ENCODE measurements around the gene CACNA2D1.
"Not testable (repeated sequence)": the region's sequence is repeated elsewhere in the genome, so short reads cannot be mapped to it uniquely, and the experiment has no call there.

CACNA2D1 gene

GRCh38 chr7:82393076-82393839 is 50.3 kb downstream of the CACNA2D1 start:
- no peak for DNase-seq (ENCODE audit: low spot score)

DNA sequence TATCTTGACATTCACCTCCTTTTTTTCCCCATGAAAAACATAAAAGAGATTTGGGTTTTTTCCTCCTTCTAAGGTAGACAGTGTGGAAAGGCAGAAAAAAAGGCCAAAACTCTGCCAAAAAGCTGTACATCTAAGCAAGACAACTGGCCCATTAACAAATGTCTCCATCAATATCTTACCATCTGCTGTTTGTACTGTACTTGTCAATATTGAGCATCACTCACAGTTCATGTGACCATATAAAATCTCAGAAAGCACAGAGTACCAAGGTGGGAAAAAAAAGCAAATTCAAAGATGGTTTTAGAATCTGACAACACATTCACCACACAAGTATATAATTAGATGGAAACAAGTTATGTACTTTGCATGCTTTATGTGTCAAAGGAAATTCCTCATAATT is 52.6 kb downstream of the CACNA2D1 start:
- DNase-seq (ENCODE audit: low spot score), result no peak

DNA sequence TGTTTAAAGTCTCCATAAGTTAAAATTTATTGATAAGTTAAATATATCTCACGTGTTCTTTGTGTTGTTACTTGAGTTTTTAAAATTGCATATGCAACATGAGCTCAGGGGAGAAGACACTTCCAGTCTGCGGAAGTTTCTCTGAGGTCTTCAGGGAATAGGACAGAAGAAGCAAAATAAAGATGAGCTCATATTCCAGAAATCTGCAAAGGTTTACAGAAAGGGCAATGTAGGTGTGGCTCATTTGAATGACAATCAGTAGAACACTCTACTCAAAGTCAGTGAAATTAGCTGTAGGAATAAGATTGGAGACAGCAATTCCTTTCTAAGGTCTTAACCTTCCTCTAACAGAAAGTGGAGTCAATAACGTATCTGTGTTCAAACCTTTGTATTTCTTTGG is 53.7 kb downstream of the CACNA2D1 start:
- no peak for DNase-seq (ENCODE audit: low spot score)

GRCh38 chr7:82388138-82388537 is 55.4 kb downstream of the CACNA2D1 start:
- no peak for DNase-seq (ENCODE audit: low spot score)

- DNase-seq (ENCODE audit: low spot score), result not testable (repeated sequence)
Measured at GRCh38 chr7:82386571-82386970, 57.0 kb downstream of the CACNA2D1 start.

DNA sequence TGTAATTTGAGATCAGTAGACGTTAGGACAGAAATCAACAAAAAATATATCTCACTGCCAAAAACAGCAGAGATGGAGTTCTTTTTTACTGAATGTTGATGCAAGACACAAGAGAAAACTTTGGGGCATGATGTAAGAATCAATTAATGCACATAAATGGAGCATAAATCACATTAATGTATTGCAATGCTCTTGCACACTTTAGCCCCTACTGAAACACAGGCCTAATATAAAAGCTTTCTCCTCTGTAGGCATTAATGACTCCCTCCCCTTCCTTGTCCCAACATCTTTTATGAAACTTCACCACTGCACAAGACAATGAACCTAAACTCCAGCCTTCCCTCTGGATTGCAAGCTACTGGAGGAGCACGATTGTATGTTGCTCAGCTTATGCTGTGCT is 58.8 kb downstream of the CACNA2D1 start:
- no peak for DNase-seq (ENCODE audit: low spot score)

DNA sequence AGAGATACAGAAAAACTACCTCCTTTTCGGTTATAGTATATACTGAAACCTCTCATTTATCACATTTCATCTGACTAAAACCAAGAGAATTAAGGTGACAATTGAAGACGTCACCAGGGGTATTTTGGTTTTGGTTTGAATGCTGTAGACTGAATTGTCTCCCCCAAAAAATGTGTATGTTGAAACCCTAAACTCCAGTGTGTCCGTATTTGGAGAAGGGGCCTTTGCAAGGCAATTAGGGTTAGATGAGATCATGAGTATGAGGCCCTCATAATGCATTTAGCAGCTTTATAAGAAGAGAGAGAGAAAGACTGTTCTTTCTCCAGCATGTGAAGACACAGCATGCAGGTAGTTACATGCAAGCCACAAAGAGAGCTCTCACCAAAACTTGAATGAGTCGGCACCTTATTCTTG is 59.5 kb downstream of the CACNA2D1 start:
- no peak for DNase-seq (ENCODE audit: low spot score)

DNA sequence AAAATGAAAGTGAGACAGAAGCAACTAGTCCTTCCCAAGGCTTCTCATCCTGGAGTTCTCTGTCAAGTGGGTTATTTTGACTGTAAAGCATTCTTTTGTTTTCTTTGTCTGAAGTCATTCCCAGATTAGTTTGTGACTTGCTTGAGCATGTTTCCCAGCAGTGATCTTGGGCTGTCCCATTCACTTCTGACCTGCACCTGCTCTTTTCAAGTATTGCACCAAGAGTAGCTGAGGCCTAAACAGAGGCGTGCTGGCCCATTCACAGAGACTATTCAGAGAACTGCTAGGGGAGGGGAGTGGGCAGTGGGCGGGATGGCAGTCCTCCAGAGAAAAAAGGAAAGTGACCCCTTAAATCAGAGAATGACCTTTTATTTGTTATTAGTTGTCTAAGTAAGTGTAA is 61.3 kb downstream of the CACNA2D1 start:
- DNase-seq (ENCODE audit: low spot score), result no peak

DNA sequence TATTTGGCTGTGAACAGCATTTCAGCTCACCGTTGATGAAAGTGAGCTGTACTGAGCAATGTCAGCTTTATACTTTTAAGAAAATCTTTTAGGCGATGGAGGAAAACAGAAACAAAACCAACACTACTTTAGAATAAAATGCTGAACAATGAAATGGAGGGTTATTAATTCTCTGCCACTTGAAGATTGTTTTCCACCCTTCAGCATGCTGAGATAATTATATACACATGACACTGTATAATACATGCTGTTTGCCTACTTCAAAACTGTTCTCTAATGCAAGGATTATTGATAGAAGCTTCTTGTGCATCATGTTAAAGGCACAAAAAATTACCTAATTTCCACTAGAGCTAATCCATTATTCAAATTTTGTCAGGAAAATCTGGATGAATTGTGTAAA is 66.8 kb downstream of the CACNA2D1 start:
- DNase-seq (ENCODE audit: low spot score), result no peak

GRCh38 chr7:82375713-82376112 is 67.9 kb downstream of the CACNA2D1 start:
- DNase-seq (ENCODE audit: low spot score), result no peak

DNA sequence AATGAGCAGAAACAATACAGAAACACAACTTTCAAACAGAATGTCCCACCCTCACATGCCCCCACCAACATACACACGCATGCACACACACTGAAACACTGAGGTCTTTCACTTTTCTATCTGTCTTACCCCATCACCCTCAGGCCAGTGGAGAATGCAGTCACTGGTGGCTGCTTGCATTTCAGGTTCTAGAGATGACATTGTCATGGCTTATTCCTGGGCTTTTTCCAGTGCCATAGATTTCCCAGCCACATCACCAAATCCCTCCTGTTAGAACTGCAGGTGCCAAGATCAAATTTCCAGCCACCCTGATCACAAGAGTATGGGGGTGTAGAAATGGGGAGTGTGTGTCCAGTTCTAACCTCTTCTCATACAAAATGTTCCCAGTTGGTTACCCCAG is 68.4 kb downstream of the CACNA2D1 start:
- no peak for DNase-seq (ENCODE audit: low spot score)

- DNase-seq (ENCODE audit: low spot score), result no peak
Measured at GRCh38 chr7:82373926-82374635, 69.5 kb downstream of the CACNA2D1 start.

- no peak for DNase-seq (ENCODE audit: low spot score)
Measured at GRCh38 chr7:82364671-82365070, 78.9 kb downstream of the CACNA2D1 start.

DNA sequence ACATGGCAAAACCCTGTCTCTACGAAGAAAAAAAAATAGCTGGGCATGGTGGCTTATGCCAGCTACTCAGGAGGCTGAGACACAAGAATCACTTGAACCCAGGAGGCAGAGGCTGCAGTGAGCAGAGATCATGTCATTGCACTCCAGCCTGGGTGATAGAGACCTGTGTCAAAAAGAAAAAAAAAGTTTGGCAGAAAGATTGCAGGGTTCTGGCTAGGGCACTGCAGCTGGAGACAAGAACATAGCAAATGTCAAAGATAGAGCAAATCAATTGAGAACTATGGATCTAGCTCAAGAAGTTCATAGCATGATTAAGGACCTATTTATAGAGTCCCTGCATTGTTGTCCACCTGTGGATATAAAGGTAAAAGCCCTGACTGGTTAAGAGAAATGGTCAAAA is 79.5 kb downstream of the CACNA2D1 start:
- no peak for DNase-seq (ENCODE audit: low spot score)

DNA sequence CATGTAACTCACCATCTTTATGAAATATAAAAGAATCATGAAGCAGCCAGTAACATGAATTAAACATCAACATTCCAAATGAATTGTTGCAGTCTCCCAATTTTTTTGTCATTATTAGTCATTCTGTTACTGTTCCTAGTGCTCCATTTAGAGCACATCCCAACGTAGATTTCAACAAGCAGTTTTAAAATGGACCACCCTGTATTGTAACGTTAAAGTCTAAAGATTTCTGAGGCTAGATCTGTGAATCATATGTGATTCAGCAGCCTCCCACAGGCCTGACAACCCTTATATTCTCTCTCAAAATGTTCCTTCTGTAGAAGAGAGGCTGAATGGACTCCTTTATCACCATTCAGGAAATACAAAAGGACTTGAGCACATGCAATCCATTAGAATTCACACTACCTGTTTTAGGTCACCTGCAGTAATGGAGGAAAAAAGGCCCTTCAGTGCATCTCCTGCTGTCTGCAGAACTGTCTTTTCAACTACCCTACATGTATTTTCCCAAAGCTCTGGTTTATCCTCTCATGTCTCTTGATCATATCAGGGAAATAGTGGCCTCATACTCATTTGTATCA is 81.4 kb downstream of the CACNA2D1 start:
- no peak for DNase-seq (ENCODE audit: low spot score)

- DNase-seq (ENCODE audit: low spot score), result no peak
Measured at GRCh38 chr7:82360591-82361368, 82.8 kb downstream of the CACNA2D1 start.

DNA sequence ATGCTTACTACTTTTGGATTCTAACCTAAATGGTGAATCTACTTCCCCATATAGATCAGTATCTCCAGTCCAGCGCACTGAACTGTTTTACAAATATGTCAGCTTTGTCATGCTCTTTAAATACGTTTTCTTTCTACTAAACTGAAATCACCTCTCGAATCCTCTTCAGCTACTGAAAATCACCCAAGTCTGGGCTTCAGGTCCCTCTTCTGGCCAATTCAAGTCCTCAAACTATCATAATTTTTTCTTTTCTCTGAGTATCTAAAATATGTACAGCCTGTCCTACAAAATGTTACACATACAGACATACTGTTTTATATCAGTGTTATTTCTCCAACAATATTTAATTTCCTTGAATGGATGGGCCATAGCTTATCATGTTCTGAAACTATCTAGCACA is 84.2 kb downstream of the CACNA2D1 start:
- no peak for DNase-seq (ENCODE audit: low spot score)

DNA sequence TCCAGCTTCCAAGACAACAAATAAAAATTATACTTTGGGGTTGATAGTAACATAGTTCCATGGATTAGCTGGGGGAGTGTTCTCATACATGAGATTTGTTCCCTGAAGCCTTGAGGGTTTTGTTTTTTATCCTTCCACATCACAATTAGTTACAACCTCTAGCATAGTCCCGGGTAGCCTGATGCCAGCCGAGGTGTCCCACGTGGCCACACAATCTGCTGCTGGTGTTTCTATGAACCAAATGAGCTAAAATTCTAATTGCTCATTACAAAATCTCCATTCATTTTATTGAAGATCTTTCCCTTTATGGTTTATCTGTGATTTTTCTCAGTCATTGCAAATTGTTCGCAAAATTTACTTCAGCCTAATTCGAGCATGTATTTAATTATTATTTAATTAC is 84.7 kb downstream of the CACNA2D1 start:
- DNase-seq (ENCODE audit: low spot score), result no peak

- no peak for DNase-seq (ENCODE audit: low spot score)
Measured at GRCh38 chr7:82358009-82358578, 85.5 kb downstream of the CACNA2D1 start.

DNA sequence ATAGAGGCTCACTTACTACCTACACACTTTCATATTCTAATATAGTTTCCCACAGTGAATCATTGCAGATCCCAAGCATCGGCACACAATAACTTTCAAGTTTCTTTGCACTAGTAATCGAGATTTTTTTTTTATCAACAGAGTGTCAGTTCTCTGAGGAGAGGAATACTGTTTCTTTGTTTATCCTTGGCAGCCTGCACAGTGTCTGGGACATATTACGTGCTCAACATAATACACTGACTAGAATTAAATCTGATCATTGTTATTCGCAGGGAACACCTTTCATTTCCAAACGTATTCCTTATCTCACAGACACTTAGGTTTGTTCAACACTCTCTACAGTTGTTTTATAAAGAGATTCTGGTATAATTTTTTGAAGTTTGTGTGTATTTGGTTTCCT is 95.3 kb downstream of the CACNA2D1 start:
- no peak for DNase-seq (ENCODE audit: low spot score)

- no peak for DNase-seq (ENCODE audit: low spot score)
Measured at GRCh38 chr7:82347808-82348207, 95.8 kb downstream of the CACNA2D1 start.

DNA sequence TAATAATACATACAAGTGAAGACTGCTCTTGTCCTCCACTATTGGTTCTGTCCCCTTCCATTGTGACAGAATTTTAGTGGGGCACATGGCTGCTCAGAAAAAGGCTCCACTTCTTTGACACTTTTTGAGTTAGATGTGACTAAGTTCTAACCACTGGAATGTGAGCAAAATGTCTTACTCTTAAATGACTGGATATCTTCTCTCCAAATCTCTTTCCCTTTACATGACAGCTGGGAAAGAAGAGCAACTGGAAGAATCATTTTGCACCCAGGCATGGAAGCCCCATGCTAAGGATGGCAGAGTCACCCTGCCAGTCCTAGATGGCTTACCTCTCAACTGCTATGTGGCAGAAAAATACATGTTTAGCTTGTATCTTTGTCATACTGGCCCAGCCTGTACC is 97.7 kb downstream of the CACNA2D1 start:
- no peak for DNase-seq (ENCODE audit: low spot score)
